Renal cortical epithelial cell (primary cell): ENCODE measurements around the gene RAB1A. TPM values are rescaled to one million over a fixed set of nuclear protein-coding genes. Genes with fewer than 3 reads are reported as not detected.

Source experiments
- DNase-seq: peaks from one replicate; pipeline ENCODE4 v3.0.0-alpha.2; 2011; ENCODE audit warnings: low read depth
- total RNA-seq: library from RNA; depleted of rRNA; stranded (reverse); fragments of >200 nt; gene quantifications from 2 replicates; pipeline ENCODE4 v1.2.3, GENCODE V29; 2014

RAB1A gene
- total RNA-seq = 97.2 and 218 TPM in 2 replicates

GRCh38 chr2:65129826-65130663 lies at the start of gene RAB1A:
Gene RAB1A (minus strand): TSS chr2:65130106. CDS start chr2:65129915, 191 bp downstream.
- DNase-seq = peak; percentile 96

GRCh38 chr2:65177751-65178442 lies 48.0 kb upstream of the RAB1A start:
- peak; percentile 82 for DNase-seq

GRCh38 chr2:65175894-65176530 lies 46.1 kb upstream of the RAB1A start:
- no peak for DNase-seq

GRCh38 chr2:65174031-65174430 lies 44.1 kb upstream of the RAB1A start:
- peak; percentile 66 for DNase-seq

GRCh38 chr2:65172994-65173790 lies 43.3 kb upstream of the RAB1A start:
- no peak for DNase-seq

GRCh38 chr2:65170611-65171477 lies 40.9 kb upstream of the RAB1A start:
- peak; percentile 98 for DNase-seq

- DNase-seq = peak; percentile 17
Measured at GRCh38 chr2:65169760-65170136, 39.8 kb upstream of the RAB1A start.

- peak; percentile 33 for DNase-seq
Measured at GRCh38 chr2:65165558-65165957, 35.7 kb upstream of the RAB1A start.

- no peak for DNase-seq
Measured at GRCh38 chr2:65164426-65164891, 34.6 kb upstream of the RAB1A start.

- no peak for DNase-seq
Measured at GRCh38 chr2:65161551-65162100, 31.7 kb upstream of the RAB1A start.

GRCh38 chr2:65159906-65160305 lies 30.0 kb upstream of the RAB1A start:
- DNase-seq = no peak

GRCh38 chr2:65159261-65159660 lies 29.4 kb upstream of the RAB1A start:
- no peak for DNase-seq

GRCh38 chr2:65158557-65158956 lies 28.7 kb upstream of the RAB1A start:
- DNase-seq = no peak

GRCh38 chr2:65157856-65158255 lies 27.9 kb upstream of the RAB1A start:
- DNase-seq = peak; percentile 13

- no peak for DNase-seq
Measured at GRCh38 chr2:65156041-65156440, 26.1 kb upstream of the RAB1A start.

- DNase-seq = peak; percentile 47
Measured at GRCh38 chr2:65153515-65153914, 23.6 kb upstream of the RAB1A start.

- DNase-seq = no peak
Measured at GRCh38 chr2:65146078-65146477, 16.2 kb upstream of the RAB1A start.

- DNase-seq = no peak
Measured at GRCh38 chr2:65144571-65144970, 14.7 kb upstream of the RAB1A start.

- DNase-seq = no peak
Measured at GRCh38 chr2:65142515-65142914, 12.6 kb upstream of the RAB1A start.

GRCh38 chr2:65137197-65137775 lies 7.4 kb upstream of the RAB1A start:
- no peak for DNase-seq
